Lung microvascular endothelial cell (primary cell): ENCODE measurements around the gene FKBP1B. TPM values are rescaled to one million over a fixed set of nuclear protein-coding genes. Genes with fewer than 3 reads are reported as not detected.
"Not testable (repeated sequence)": the region's sequence is repeated elsewhere in the genome, so short reads cannot be mapped to it uniquely, and the experiment has no call there.

ENCODE experiments used
- DNase-seq, 2 donors: peaks; one replicate each; pipeline versions ENCODE4 v3.0.0 to v3.0.0-alpha.2; 2010; ENCODE audit warnings: low read depth in 2 of 2
- total RNA-seq: library from RNA; depleted of rRNA; stranded (reverse); fragments of >200 nt; gene quantifications from 2 replicates; pipeline ENCODE4 v1.2.1, GENCODE V29; 2014

FKBP1B gene
- 8.7 and 12.6 TPM in 2 replicates for total RNA-seq

DNA sequence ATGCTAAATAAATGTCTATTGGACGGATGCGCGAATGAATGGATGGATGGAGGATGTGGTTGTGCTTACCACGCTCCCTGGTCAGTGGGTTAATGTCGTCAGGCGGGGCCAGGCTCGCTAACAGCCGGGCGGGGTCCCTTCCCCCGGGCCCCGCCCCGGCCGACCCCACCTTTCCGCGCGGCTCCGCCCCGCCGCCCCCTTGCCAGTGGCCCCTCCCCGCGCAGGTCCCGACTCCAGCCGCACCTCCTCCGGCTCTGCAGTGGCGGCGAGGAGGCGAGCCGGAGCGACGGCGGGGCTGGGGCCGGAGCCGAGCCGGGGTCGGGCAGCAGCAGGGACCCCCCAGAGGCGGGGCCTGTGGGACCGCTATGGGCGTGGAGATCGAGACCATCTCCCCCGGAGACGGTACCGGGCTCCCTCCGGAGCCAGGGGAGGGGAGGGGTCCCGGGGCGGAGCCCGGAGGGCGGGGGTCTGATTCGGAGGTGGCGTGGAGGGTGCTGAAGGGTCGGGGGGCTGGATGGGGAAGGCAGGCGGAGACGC is at the start of gene FKBP1B:
FKBP1B (plus strand) TSS at position 257 of the 537 bp plus-strand sequence; CDS start at position 366, 109 bp downstream.
- DNase-seq: peak; percentile 43 to 44

DNA sequence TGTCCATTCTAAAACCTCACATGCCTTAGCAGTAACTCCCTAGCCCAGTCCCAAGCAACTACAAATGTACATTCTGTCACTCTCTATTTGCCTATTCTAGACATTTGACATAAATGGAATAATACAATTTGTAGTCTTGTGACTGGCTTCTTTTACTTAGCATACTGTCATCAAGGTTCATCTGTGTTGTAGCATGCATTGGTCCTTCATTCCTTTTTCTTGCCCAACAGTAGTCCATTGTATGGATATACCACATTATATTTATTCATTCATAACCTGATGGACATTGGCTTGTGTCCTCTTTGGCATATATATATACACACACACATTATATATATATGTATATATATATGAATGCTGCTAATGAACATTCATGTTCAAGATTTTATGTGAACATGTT is 41.8 kb upstream of the FKBP1B start:
- no peak for DNase-seq

DNA sequence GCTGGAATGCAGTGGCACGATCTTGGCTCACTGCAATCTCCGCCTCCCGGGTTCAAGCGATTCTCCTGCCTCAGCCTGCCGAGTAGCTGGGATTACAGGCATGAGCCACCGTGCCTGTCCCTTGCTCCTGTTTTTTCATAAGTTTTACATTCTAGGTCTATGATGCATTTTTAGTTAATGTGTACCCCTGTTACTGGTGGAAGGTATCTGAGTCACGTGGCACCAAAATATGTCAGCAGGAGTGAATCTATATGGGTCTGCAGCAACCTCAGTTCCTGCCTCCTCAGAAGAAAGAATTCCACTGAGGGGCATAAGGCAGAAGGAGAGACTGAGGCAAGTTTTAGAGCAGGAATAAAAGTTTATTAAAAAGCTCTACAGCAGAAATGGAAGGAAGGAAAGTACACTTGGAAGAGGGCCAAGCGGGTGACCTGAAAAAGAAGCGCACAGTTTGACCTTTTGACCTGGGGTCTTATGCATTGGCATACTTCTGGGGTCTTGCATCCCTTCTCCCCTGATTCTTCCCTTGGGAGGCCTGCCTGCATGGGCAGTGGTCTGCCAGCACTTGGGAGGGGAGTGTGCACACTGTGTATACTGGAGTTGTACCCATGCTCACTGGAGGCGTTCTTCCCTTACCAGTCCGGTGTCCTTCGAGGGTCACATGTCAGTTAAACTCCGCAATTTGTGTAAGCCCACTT is 40.7 kb upstream of the FKBP1B start:
- DNase-seq: no peak

DNA sequence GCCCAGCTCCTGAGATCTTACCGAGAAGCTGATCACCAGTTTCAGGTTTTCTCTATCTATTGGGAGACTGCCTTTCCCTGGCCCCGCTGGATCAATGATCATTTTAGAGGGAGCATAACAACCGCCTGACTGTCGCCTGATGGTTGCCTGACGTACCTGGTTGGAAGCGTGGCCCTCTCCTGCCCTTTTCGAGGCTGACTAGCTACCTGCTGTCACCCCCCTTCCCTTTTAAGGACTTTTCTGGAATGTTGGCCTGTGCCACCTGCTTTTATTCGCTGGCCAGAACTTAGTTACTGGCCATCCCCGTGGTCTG is 40.2 kb upstream of the FKBP1B start:
- no peak for DNase-seq

DNA sequence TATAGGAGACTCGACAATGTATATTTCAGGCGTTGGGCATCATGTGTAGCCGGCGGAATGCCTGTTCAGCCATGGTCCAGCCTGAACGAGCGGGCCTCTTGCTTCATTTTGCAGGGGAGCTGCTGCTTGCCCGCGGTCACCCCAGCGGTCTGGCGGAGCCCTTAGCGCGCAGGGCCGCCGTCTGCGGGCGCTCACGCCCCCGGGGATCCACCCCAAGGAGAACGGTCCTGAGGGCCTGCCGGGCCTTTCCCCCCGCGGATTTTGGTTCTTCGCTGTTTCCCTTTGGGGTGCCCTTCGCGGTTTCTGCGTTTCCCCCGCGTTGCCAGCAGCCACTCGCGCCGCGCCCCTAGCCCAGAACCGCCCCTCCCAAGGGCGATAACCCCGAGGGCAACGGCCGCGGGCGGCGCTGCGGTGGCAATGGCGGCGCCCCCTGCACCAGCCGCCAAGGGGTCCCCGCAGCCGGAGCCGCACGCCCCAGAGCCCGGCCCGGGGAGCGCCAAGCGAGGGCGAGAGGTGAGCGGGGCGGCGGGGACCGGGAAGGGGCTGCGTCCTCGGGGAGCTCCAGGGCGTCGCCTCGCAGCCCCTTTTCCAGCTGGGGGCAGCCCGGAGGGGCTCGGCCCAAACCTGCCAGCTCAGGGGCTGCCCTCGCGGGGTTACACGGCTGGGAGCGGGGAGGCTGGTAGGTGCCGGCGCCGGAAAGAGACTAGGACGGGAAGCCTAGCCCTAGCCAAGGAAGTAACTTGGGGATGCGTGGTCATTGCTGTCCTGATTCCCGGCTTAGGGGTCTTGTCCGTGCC is 39.7 kb upstream of the FKBP1B start, which contains the start of gene MFSD2B:
MFSD2B (plus strand) TSS at position 406 of the 797 bp plus-strand sequence; CDS start at position 418, 12 bp downstream.
- peak in 1 of 2 donors; percentile 15 for DNase-seq

DNA sequence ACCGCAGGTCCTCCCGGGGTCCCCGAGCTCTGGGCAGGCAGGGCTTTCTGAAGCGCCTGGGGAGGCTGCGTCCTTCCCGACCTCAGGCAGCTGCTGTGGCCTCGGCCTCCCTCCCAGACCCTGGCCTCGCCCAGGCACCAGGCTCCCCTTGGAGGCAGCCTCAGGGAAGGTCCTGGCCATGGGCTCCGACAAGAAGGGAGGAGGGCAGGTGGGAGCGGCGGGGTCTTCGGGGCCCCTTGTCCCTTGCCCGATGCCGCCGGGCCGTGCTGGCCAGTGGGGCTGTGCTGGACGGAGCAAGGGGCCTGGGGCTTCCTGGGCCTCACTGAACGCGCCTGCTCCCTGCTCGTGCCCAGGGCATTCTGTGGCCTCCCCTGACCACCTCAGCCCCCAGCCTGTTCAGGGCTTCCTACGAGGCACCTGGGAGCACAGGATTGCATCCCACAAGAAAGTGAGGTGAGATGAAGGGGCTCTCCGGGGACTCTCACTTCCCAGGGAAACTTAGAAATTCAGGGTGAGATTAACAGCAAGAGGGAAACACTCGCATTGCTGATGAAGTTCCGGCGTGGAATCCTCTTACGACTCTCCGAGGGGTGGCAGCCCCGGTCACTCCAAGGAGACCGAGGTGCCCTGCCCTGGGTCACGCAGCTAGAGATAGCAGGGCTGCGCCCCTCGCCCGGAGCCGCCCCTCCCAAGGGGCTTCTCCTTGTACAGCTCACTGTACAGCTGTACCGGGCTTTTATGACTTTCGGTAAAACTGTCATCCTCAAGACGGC is 38.9 kb upstream of the FKBP1B start:
- no peak for DNase-seq

DNA sequence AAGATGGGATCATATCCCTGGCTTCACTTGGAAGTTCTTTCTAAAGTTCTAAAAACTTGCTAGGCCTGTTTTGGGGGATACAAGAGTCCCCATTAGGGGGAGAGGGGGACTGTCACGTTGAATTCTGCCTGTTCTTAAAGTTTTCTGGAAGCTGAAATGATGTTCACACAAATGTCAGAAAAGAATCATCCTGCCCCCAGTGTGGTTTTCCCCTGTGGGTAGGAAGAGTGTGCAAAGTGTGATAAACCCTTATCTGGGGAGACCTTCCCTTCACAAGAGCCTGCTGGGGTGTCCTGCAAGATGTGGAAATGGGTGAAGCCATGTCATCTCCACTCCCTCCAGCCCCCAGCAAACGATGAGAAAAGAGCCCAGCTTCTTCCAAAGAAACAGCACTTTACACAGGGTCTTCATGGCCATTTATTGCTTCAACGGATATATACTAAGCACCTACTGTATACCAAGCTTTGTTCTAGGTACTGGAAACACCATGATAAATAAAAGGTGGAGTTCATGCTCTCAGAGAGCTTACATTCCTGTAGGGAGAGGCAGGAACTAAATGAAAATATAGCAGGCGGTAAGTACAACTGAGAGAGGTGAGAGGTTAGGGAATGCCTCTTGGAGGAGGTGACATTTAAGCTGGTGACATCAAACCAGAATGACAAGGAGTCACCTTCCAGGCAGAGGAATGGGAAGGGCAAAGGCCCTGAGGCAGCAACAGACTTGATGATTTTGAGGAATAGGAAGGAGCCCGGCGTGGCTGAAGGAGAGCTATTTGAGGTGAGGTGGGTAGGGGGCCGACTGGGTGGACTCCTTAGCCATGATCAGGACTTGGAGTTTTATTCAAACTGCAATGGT is 38.1 kb upstream of the FKBP1B start:
- DNase-seq: no peak

DNA sequence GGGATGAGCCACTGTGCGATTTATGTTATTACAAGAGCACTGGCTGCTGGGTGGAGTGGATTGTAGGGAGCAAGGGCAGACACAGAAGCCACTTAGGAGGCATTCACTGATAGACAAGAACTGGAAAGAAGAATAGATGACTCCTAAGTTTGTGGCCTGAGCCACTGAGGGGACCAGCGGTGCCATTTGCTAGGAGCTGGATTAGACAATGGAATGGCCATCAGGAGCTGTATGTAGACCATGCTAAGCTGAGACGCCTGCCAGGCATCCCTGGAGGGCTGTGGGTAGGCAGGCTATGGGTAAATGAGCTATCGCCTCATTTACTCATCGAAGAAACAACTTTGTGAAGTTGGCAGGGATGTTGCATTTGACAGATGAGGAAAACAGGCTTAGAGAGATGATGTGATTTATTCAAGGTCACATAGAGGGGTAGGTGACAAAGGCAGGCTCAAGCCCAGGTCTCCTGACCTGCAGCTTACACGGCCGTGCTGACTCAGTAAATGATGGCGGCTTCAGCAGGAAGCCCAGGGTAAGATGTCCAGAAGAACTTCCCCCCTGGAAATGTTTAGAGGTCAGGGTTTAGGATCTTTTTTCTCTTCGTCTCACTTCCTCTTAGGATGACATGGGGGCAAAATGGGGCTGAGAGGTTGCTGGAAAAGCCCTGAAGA is 36.9 kb upstream of the FKBP1B start:
- DNase-seq: no peak

DNA sequence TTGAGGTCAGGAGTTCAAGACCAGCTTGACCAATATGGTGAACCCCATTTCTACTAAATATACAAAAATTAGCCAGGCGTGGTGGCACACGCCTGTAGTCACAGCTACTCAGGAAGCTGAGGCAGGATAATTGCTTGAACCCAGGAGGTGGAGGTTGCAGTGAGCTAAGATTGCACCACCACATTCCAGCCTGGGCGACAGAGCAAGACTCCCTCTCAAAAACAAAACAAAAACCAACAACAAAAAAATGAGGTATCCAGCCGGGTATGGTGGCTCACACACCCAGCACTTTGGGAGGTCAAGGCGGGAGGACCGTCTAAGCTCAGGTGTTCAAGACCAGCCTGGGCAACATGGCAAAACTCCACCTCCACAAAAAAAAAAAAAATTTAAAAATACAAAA is 34.6 kb upstream of the FKBP1B start:
- not testable (repeated sequence) for DNase-seq

DNA sequence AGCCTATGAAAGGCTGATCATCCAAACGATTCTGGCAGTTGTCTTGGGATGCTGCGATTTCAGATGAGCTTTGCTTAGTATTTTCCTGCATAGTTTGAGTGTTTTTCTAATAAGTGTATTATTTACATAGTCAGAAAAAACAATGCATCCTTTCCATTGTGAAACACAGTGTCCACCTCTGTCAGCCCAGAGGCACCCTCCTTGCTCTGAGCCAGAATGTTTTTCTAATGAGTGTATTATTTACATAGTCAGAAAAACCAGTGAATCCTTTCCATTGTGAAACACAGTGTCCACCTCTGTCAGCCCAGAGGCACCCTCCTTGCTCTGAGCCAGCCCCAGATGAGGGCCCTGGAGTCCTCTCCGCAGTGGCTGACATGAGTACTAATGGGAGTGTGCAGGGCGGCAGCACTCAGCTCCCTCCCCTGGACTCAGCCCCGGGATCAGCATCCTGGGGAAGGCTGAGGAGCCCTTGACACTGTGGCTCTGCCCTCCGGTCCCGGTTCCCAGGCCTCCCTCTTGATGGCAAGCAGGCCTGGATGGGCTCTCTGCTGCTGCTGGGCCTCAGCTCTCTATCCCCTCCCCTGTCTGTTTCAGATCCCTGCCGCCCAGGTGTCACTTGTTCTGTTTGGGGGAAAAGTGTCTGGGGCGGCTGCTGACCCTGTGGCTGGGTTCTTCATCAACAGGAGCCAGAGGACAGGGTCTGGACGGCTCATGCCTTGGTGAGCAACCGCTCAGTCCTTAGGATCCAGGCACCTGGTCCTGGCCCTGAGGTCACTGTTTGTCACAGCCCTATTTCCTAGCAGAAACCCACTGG is 33.8 kb upstream of the FKBP1B start:
- DNase-seq: peak; percentile 57 to 68

DNA sequence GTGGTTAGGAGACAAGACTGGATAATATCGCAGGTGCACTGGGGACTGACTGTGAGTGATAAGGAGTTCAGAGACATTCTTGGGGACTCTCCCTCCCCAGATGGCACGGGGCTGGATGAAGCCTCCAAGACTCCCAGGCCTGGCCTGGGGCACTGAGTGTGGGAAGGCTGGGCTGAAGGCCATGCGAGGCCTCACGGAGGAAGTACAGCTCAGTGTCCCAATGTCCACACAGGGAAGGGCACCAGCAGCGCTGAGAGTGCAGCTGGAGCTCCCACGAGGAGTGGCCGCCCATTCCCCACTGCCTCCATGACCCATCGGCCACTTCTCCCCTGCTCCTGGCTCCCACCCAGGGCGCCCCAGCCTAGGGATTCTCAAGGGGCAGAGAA is 33.2 kb upstream of the FKBP1B start:
- DNase-seq: no peak

DNA sequence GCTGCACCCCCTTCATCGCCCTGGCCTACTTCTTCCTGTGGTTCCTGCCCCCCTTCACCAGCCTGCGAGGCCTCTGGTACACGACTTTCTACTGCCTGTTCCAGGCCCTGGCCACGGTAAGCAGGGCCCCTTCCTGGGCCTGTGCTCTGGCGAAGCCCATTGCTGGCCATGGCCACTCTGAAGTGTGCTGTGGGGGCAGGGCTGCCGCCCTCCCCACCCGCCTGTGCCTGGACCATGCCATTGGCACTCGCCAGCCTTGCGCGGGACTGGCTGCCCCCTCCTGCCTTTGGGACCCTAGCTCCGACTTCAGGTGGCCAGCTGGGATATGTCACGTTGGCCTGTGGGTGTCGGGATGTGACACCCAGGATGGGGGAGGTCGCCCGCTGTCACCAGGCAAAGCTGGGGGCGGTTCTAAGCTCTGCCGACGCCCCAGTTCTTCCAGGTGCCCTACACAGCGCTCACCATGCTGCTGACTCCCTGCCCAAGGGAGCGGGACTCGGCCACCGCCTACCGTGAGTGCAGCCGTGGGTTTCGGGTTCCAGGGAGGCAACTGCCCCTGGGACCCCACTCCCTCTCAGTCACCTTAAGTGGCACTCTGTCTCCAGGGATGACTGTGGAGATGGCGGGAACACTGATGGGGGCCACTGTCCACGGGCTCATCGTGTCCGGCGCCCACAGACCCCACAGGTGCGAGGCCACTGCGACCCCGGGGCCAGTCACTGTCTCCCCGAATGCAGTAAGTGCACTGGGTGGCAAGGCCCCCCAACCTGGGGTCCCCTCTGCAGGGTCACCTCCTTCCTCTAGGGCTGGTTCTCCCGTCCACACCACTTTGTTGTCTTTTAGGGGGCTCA is 32.5 kb upstream of the FKBP1B start:
- no peak for DNase-seq

DNA sequence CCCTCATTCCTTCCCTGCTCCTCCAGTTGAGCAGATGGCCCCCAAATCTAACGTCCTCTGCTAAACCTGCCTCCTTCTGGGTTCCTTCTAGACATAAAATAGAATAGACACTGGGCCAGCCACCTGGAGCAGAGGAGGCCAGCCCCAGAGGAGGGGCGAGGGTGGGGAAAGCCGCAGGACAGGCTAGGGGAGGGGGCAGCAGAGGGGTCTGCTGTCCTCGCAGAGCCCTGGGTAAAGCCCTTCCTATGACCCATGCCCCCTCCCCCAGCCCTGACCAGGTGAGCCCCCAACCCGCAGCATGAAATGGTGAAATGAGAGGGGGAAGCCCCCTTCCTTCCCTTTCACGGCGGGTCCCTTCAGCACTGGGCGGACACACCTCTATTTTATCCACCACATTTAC is 31.8 kb upstream of the FKBP1B start:
- no peak for DNase-seq

DNA sequence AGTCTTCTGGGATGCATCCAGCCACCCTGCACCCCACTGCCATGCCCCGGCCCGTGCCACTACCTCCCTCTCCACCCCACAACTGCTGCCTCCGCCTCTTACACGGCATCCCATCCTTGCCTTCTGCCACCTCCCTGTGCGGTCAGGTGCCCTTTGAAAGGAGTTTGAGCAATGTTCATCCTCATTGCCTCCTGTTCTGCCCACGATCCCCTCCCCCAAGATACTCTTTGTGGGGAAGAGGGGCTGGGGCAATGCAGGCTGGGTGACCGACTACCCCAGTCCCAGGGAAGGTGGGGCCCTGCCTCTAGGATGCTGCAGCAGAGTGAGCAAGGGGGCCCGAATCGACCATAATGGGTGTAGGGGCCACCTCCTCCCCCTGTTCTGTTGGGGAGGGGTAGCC is 31.3 kb upstream of the FKBP1B start:
- DNase-seq: no peak

DNA sequence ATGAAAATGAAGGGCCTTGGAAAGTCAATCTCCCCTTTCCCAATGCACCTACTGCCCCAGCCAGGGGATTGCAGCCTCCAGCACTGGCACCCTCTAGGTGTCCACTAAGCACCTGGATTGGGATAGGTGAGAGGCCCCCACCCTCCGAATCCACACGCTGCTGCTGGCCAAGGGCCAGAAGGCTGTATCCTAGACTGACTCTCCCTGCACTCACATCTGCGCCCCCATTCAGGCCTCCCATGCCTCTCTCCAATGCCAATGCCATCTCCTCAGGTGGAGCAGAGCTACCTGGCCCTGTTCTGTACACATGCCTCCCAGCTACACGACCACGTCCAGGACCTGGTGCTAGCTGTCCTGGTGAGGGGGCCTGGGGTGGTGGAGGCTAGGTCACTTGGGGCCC is 29.8 kb upstream of the FKBP1B start:
- no peak for DNase-seq

DNA sequence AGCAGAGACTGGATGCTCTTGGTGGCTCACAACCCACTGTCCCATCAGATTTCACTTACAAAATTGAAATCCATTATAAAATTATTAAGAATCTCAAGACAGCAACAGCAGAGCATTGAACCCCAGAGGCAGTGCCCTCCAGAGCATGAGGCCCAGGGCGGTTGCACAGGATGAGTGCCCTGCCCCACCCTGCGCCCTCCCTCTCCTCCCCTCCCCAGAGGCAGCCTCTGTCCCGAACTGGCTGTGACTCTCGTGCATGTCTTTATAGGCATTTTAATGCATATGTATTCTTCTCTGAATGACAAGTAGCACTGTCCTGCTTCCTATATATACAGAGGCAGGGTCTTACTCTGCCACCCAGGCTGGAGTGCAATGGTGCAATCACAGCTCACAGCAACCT is 29.3 kb upstream of the FKBP1B start:
- DNase-seq: no peak

DNA sequence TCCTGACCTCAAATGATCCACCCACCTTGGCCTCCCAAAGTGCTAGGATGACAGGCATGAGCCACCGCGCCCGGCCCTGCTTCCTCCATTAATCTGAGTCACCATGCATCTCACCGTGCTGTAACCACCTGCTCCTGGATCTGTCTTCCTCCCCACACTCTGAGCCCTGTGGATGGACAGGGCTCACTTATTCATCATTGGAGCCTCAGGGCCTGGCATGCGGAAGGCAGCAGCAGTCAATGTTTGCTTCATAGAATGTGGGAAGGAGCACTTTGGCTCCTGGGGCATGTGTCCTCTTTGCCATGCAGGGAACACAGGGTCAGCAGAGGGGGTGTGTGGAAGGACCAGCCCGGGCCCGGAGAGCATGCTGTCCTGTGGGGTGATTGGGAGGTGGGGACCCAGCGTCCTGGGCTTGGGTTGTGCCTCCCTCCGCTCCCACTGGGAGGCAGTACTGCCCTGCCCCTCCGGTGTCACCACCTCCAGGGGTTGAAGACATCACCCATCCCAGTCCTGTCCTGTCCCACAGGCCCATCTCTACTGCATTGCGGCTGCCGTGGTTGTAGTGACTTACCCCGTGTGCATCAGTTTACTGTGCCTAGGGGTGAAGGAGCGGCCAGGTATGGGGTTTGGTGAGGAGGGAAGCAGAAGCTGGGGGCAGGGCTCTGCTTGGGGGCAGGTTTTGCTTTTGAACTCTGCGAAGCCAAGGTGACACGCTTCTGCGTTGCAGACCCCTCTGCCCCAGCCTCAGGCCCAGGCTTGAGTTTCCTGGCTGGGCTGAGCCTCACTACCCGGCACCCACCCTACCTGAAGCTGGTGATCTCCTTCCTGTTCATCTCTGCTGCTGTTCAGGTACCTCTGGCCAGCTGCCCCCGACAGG is 28.2 kb upstream of the FKBP1B start:
- peak; percentile 27 to 29 for DNase-seq
